GM19397 (cell line): ENCODE measurements around the gene FEN1.

ENCODE experiments used
- ATAC-seq: cut with Tn5 transposase; IDR thresholded peaks from one replicate; pipeline ENCODE4 v1.9.1; 2021; ENCODE audit warnings: mild to moderate bottlenecking, moderate library complexity; ENCODE audit not compliant: unreplicated experiment

Gene FEN1

DNA sequence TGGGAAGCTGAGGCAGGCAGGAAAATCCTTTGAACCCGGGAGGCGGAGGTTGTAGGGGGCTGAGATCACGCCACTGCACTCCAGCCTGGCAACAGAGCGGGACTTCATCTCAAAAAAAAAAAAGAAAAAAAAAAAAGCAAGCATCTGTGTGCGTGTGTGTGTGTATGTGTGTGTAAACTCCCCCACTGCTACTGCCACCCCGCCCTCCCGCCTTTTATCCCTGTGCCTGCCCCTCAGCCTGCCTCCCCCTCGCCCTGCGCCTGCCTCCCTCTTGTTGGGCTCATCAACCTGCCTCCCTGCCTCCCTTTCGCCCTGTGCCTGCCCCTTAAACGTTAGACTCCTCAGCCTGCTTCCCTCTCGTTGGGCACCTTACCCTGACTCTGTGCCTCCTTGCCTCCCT is 18.3 kb upstream of the FEN1 start:
- no peak for ATAC-seq

GRCh38 chr11:61775106-61775505 is 17.6 kb upstream of the FEN1 start:
- no peak for ATAC-seq

- ATAC-seq, result no peak
These were observed 16.8 kb upstream of the FEN1 start for GRCh38 chr11:61775606-61776554.

- ATAC-seq, result no peak
These were observed 16.1 kb upstream of the FEN1 start for GRCh38 chr11:61776561-61777075.

- ATAC-seq, result no peak
These were observed 15.2 kb upstream of the FEN1 start for GRCh38 chr11:61777234-61778090.

GRCh38 chr11:61778357-61778886 is 14.3 kb upstream of the FEN1 start:
- no peak for ATAC-seq

DNA sequence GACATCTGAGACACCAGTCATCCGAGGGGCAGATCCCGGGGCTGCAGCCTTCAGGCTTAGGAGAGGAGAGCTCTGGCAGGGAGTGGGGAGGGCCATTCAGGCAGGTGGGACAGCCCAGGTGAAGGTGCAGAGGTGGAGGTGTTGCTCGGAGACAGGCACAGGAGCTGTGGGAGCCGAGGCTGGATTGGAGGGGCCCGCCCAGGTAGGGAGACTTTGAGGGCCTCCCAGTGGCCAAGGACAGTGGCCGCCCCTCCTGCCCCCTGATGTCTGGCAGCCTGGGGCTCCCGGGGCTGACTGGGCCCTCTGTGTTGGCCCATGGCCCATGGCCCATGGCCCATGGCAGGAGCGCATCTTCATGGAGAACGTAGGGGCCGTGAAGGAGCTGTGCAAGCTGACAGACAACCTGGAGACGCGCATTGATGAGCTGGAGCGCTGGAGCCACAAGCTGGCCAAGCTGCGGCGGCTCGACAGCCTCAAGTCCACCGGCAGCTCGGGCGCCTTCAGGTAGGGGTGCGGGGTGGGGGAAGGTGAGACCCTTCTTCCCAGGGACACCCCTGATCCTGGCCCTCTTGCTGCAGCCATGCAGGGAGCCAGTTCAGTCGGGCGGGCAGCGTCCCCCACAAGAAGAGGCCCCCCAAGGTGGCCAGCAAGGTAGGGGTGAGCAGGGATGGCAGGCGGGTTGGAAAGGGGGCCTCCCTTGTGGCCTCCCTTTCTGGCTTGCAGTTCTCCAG is 13.6 kb upstream of the FEN1 start:
- no peak for ATAC-seq

DNA sequence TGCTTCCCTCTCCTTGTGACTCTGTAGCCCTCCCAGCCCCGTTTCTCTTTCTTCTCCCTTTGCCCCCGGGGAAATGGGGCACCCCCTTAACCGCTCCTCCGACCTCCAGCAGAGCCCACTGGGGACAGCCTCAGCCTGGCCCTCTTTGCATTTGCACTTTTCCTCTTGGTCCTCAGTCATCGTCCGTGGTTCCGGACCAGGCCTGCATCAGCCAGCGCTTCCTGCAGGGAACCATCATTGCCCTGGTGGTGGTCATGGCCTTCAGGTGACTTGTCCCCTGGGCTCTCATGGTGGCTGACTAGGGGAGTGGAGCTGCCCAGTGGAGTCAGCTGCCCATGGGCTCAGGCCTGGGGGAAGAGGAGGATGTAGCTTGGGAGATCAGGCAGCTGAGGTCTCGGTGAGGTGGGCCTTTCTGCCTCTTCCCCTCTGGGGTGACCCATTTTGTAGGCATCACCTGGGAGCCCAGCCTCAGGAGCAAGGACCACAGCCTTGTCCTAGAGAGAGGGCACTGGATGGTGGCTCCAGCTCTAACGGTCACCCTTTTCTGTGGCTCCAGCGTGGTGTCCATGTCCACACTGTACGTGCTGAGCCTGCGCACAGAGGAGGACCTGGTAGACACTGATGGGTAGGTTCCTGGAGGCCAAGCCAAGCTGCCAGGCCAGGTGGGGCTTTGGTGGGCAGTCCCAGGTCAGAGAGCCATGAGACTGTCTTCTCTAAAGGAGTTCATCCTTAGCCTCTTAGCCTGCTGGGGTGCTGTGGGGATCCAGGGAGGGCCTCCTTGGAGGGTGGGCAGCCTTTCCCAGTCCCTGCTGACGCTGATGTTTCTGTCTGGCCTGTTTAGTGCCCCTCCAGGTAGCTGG is 12.8 kb upstream of the FEN1 start:
- no peak for ATAC-seq

GRCh38 chr11:61780581-61781162 is 12.0 kb upstream of the FEN1 start:
- ATAC-seq, result no peak

- ATAC-seq, result no peak
These were observed 11.1 kb upstream of the FEN1 start for GRCh38 chr11:61781585-61781984.

GRCh38 chr11:61782299-61782698 is 10.4 kb upstream of the FEN1 start:
- ATAC-seq, result no peak

- no peak for ATAC-seq
These were observed 9.9 kb upstream of the FEN1 start for GRCh38 chr11:61782841-61783240.

DNA sequence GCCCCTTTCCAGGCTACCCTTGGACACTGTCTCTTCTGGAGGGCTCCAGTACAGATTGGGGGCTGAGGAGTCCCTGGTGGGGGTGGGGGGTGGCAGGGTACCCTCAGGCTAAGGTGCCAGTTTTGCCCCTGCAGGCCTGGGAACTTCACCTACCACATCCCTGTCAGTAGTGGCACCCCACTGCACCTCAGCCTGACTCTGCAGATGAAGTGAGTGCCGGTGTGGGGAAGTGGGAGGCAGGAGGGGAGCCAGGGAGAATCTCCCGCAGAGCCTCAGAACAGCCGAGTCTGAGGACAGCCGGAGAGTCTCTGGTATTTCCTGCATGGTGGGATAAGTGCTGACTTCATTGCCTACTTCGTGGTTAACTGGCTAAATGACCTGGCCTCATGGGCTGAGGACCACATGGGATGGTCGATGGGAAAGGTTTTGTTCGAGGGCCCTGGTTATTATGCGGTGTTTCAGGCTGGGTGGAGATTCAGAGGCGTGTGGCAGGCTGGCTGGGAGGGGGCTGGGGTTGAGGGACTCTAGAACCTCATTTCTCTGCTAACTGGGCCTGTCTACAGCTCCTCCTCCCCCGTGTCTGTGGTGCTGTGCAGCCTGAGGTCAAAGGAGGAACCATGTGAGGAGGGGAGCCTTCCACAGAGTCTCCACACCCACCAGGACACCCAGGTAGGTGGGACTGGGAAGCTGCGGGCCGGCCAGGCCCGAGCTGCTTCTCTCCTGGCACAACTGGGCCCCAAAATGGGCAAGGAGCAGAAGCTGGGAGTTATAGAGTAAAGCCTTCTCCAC is 8.8 kb upstream of the FEN1 start:
- ATAC-seq, result no peak

DNA sequence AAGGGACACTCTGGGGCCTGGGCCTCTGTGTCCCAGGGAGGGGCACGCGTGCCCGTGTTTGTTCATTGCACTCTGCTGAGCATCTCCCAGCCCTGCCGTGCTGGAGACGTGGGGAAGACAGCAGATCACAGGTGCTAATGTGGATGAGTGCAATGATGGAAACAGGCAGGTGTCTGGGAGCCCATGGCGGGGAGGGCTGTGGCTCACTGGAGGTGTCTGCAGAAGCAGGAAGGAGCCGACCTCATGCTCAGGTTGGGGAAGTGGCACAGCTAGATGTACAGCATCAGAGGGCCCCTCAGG is 8.3 kb upstream of the FEN1 start:
- ATAC-seq, result no peak

GRCh38 chr11:61785837-61786402 is 6.8 kb upstream of the FEN1 start:
- no peak for ATAC-seq

DNA sequence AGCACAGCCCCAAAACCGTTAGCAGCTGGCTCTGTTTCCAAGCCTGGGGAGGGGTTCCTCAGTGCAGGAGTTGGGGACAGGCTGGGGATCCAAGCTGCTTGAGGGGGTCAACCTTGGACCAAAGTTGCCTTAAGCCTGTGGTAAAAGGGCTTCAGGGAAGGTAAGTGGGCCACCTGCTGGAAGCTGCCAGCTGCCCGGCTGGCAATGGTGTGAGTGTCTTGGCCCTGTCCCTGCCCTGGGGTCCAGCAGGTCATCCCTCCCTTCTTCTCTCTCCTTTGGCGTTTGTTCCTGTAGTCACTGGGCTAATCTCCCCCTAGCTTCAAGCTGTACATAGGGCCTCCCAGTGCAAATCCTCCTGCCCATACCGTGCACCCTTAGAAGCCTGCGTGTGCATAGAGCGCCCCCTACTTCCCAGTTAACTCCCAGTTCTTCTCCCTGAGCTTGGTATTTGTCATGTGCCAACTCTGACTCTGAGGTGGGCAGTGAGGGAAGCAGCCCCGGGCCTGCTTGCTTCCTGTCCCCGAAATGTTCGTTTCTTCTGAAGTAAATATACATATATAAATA is 4.7 kb upstream of the FEN1 start:
- no peak for ATAC-seq

DNA sequence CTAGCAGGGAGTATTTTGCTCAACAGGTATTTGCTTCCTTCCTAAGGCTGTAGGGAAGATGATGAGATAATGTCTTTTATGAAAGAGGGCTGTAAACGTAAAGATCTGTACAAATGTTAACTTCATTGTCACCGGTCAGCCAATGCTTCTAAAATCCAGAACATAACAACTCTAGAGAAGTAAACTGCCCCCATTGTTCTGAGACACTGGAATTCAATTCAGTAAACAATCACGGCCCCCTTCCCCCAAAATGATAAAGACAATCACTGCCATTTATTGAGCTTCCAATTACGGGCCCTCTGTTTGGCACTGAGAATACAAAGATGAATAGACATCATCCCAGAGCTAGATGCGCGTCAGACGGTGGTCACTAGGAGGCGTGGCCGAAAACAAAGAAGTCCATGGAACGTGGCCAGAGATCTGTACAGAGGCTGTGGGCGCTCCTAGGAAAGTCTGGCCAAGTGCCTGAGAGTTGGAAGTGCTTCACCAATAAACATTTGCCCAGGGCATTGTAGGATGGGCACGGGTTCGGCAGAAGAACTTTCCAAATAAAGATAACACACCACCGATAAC is 888 bp upstream of the FEN1 start:
- peak; percentile 7 for ATAC-seq
